ENCODE data around the gene TTC7B.

Gene TTC7B

GRCh38 chr14:90523544-90523943, 292.7 kb downstream of the TTC7B start:
- no peak for TF ChIP-seq CTCF (IDR thresholded peaks at IDR 0.05; ENCODE audit: low read depth, low read length)
- no peak overlapping the region for H3K4me3 ChIP-seq (replicated peaks in 1 of 2; ENCODE audit: low read depth in 2 of 2, low read length in 2 of 2)
- DNase-seq (ENCODE audit: low read depth in 2 of 2): peak; percentile 46 to 61

- peak in 1 of 2 donors; percentile 65 for DNase-seq (ENCODE audit: low read depth in 2 of 2)
- no peak overlapping the region for H3K4me3 ChIP-seq (replicated peaks in 1 of 2; ENCODE audit: low read depth in 2 of 2, low read length in 2 of 2)
Measured at GRCh38 chr14:90522571-90523191, 293.5 kb downstream of the TTC7B start.

GRCh38 chr14:90521930-90522483, 294.2 kb downstream of the TTC7B start:
- H3K4me3 ChIP-seq (replicated peaks in 1 of 2; ENCODE audit: low read depth in 2 of 2, low read length in 2 of 2): no peak overlapping the region
- no peak for DNase-seq (ENCODE audit: low read depth in 2 of 2)
- no peak for TF ChIP-seq CTCF (IDR thresholded peaks at IDR 0.05; ENCODE audit: low read depth, low read length)

More at GRCh38 chr14:90522571-90523191, 293.5 kb downstream of the TTC7B start:
- TF ChIP-seq CTCF (IDR thresholded peaks at IDR 0.05; ENCODE audit: low read depth, low read length): no peak

GRCh38 chr14:90521084-90521929, 294.9 kb downstream of the TTC7B start:
- no peak overlapping the region for H3K4me3 ChIP-seq (replicated peaks in 1 of 2; ENCODE audit: low read depth in 2 of 2, low read length in 2 of 2)
- TF ChIP-seq CTCF (IDR thresholded peaks at IDR 0.05; ENCODE audit: low read depth, low read length): no peak

GRCh38 chr14:90520326-90520725, 295.9 kb downstream of the TTC7B start:
- no peak overlapping the region for H3K4me3 ChIP-seq (replicated peaks in 1 of 2; ENCODE audit: low read depth in 2 of 2, low read length in 2 of 2)
- no peak for DNase-seq (ENCODE audit: low read depth in 2 of 2)
- TF ChIP-seq CTCF (IDR thresholded peaks at IDR 0.05; ENCODE audit: low read depth, low read length): no peak

More at GRCh38 chr14:90521084-90521929, 294.9 kb downstream of the TTC7B start:
- peak in 1 of 2 donors; percentile 26 for DNase-seq (ENCODE audit: low read depth in 2 of 2)

GRCh38 chr14:90519262-90519920, 296.8 kb downstream of the TTC7B start:
- H3K4me3 ChIP-seq (replicated peaks in 1 of 2; ENCODE audit: low read depth in 2 of 2, low read length in 2 of 2): no peak overlapping the region
- no peak for DNase-seq (ENCODE audit: low read depth in 2 of 2)
- TF ChIP-seq CTCF (IDR thresholded peaks at IDR 0.05; ENCODE audit: low read depth, low read length): no peak
